Stomach smooth muscle (tissue), 2 donors: ENCODE data around the gene CIITA.
"Not testable (repeated sequence)": the region's sequence is repeated elsewhere in the genome, so short reads cannot be mapped to it uniquely, and the experiment has no call there.

Experiments used
- H3K27ac ChIP-seq: one replicate; pipeline ENCODE4 v1.7.0; 2013; ENCODE audit warnings: mild to moderate bottlenecking, low read length, inconsistent platforms
- H3K27me3 ChIP-seq, 2 donors: one replicate each; pipeline ENCODE4 v1.7.0; 2013; ENCODE audit warnings: low read length in 2 of 2; ENCODE audit not compliant: insufficient read depth in 2 of 2, control insufficient read depth in 1 of 2
- H3K36me3 ChIP-seq, 2 donors: one replicate each; pipeline ENCODE4 v1.7.0; 2013; ENCODE audit warnings: low read length in 2 of 2; ENCODE audit not compliant: control insufficient read depth in 2 of 2, insufficient read depth in 2 of 2
- H3K4me1 ChIP-seq: one replicate; pipeline ENCODE4 v1.7.0; 2013; ENCODE audit warnings: low read length; ENCODE audit not compliant: control insufficient read depth, insufficient read depth
- H3K4me3 ChIP-seq, 2 donors: one replicate each; pipeline ENCODE4 v1.7.0; 2013; ENCODE audit warnings: low read length in 2 of 2
- H3K9ac ChIP-seq, 2 donors: one replicate each; pipeline ENCODE4 v1.7.0; 2013; ENCODE audit warnings: low read length in 2 of 2, mild to moderate bottlenecking in 1 of 2
- H3K9me3 ChIP-seq, 2 donors: one replicate each; pipeline ENCODE4 v1.7.0; 2013; ENCODE audit warnings: low read length in 2 of 2; ENCODE audit not compliant: control insufficient read depth in 2 of 2
- donor health status: healthy.
- donor health status: Pancreatic carcinoma.

CIITA gene

DNA sequence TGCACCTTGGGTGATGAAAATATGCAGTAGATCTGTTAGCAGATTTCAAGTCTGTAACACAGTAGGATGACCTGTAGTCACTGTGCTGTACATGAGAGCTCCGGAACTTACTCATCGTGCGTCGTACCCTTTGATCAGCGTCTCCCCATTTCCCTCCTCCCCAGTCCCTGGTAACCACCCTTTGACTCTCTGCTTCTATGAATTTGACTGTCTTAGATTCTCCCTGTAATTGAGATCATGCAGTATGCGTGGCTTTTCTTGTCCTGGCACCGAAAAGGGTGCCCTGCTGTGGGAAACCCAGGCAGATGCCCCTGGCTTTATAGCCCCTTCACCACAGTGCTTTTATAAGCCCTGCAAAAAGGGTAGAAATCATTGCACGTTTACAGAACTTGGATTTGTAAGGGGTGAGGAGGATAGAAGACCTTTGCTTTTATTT lies 87.9 kb downstream of the CIITA start:
- H3K4me1 ChIP-seq = peaks cover 6% of the 10 kb centered on the region
- no peaks in the 10 kb centered on the region for H3K9me3 ChIP-seq
- no peaks in the 10 kb centered on the region for H3K27me3 ChIP-seq
- H3K4me3 ChIP-seq = no peak overlapping the region
- peaks cover 10 to 17% of the 10 kb centered on the region in 2 donors for H3K36me3 ChIP-seq
- no peak overlapping the region for H3K27ac ChIP-seq
- H3K9ac ChIP-seq = no peak overlapping the region

DNA sequence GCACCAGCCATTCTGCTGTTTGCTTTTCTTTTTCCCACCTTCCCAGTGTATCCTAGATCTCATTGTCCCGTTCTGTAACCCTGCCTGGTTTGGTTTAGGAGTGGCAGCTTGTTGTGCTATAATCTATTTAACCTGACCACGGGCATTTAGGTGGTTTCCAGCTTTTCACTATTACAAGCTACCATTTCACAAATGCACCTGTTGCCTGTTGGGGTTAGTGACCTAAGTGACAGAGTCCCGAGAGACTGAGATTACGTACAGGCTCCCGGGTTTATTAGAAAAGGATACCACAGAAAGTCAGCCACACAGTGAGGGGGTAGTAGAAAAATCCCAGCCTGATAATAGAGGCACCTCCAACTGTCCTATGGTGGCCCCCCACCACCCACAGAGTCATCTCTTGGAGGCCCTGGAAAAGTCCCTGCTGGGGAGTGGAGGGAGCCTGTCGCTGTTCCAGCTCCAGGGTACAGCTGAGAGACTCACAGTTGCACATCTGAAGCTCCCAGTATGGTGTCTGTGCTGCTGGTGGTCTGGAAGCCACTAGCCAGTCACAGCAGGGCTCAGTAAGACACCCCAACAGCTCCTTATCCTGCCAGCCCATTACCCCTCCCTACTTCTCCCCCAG lies 88.5 kb downstream of the CIITA start:
- no peak overlapping the region for H3K9ac ChIP-seq
- H3K4me3 ChIP-seq = no peak overlapping the region
- peaks cover 10 to 17% of the 10 kb centered on the region in 2 donors for H3K36me3 ChIP-seq
- H3K27ac ChIP-seq = no peak overlapping the region
- peaks cover 6% of the 10 kb centered on the region for H3K4me1 ChIP-seq
- H3K9me3 ChIP-seq = no peaks in the 10 kb centered on the region
- H3K27me3 ChIP-seq = no peaks in the 10 kb centered on the region

DNA sequence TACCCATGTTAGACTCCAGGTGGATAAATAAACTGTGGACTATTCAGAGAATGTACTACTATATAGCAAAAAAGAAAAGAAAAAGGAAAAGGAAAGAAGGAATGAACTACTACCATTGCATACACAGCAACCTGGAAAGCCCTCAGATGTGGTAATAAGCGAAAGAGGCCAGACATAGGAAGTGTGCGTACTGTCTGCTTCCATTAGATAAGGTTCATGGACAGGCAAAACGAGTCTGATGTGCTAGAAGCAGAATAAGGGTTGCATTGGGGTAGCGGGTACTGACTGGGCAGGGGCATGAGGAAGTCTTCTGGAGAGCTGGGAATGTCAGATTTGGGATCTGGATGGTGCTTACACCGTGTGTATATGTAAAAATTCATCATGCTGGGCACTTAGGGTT lies 89.1 kb downstream of the CIITA start:
- peaks cover 10 to 19% of the 10 kb centered on the region in 2 donors for H3K36me3 ChIP-seq
- peaks cover 6% of the 10 kb centered on the region for H3K4me1 ChIP-seq
- no peak overlapping the region for H3K4me3 ChIP-seq
- H3K9me3 ChIP-seq = no peaks in the 10 kb centered on the region
- no peak overlapping the region for H3K27ac ChIP-seq
- H3K27me3 ChIP-seq = no peaks in the 10 kb centered on the region
- H3K9ac ChIP-seq = no peak overlapping the region

DNA sequence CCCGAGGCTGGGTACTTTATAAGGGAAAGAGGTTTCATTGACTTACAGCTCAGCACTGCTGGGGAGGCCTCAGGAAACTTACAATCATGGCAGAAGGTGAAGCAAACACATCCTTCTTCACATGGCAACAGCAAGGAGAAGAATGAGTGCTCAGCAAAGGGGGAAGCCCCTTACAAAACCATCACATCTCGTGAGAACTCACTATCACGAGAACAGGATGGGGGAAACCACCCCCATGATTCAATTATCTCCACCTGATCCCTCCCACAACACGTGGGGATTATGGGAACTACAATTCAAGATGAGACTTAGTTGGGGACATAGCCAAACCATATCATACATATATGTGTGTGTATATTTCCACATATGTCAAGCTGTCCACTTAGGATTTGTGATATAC lies 89.6 kb downstream of the CIITA start:
- peaks cover 10 to 20% of the 10 kb centered on the region in 2 donors for H3K36me3 ChIP-seq
- not testable (repeated sequence) for H3K4me1 ChIP-seq, H3K9me3 ChIP-seq, H3K9ac ChIP-seq, H3K27me3 ChIP-seq, H3K27ac ChIP-seq, H3K4me3 ChIP-seq

DNA sequence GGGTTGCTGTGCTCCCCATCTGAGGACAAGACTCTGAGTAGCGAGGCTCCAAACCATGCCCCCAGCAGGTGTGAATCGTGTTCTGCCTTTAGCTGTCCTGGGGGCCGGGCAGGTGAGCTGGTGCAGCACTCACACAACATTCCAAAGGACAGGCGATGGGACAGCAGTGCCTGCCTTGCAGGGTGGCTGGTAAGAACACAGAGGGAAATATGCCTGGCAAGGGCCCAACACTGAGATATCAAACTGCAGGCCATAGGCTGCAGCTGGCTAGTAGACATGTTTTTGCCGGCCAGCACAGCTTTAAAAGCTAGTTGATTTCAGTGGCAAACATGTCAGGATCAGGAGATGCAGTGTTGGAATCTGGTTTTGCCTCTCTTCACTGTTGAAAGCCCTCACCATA lies 91.0 kb downstream of the CIITA start:
- peaks cover 8 to 15% of the 10 kb centered on the region in 2 donors for H3K36me3 ChIP-seq
- peaks cover 11% of the 10 kb centered on the region for H3K4me1 ChIP-seq
- no peak overlapping the region for H3K9ac ChIP-seq
- no peak overlapping the region for H3K27ac ChIP-seq
- H3K27me3 ChIP-seq = no peaks in the 10 kb centered on the region
- H3K9me3 ChIP-seq = no peaks in the 10 kb centered on the region
- H3K4me3 ChIP-seq = no peak overlapping the region

DNA sequence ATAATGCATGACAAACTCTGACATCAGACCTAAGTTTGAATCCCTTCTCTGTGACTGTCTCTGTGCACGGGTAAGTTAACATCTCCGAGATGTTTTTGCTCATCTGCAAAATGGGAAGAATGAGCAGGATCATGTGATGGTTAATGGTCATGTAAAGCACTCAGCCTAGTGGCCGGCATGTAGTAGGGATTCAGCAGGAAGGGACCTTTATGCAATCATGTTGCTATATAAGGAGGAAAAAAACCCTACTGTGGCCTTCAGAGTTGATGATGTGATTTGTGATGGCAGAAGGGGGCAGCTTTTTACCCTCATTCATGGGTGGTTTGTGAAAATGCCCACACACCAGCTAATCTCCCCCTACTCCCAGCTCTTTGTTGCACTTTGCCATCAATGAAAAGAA lies 91.5 kb downstream of the CIITA start:
- no peak overlapping the region for H3K27ac ChIP-seq
- no peaks in the 10 kb centered on the region for H3K27me3 ChIP-seq
- H3K36me3 ChIP-seq = peaks cover 6 to 15% of the 10 kb centered on the region in 2 donors
- H3K4me1 ChIP-seq = peaks cover 11% of the 10 kb centered on the region
- H3K4me3 ChIP-seq = no peak overlapping the region
- H3K9ac ChIP-seq = no peak overlapping the region
- no peaks in the 10 kb centered on the region for H3K9me3 ChIP-seq

DNA sequence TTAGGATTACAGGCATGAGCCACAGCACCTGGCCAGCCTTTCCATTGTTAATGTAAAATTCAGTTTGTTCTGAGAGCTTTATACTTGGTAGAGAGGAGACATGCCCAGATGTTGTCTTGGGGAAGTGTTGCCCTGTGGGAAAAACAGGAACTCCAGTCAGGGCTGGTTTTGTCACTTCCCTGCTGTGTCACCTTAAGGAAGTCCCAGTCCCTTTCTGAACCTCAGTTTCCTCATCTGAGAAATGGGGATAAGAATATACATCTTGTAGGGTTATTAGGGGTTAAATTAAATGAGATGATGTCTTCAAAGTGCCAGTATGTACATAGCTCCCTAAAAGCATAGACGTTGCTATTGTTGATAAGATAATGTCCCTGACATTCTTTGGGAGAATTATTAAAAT lies 92.6 kb downstream of the CIITA start:
- H3K9ac ChIP-seq = no peak overlapping the region
- H3K36me3 ChIP-seq = peaks cover 5 to 14% of the 10 kb centered on the region in 2 donors
- no peaks in the 10 kb centered on the region for H3K27me3 ChIP-seq
- H3K4me1 ChIP-seq = peaks cover 5% of the 10 kb centered on the region
- H3K9me3 ChIP-seq = no peaks in the 10 kb centered on the region
- no peak overlapping the region for H3K4me3 ChIP-seq
- H3K27ac ChIP-seq = no peak overlapping the region

DNA sequence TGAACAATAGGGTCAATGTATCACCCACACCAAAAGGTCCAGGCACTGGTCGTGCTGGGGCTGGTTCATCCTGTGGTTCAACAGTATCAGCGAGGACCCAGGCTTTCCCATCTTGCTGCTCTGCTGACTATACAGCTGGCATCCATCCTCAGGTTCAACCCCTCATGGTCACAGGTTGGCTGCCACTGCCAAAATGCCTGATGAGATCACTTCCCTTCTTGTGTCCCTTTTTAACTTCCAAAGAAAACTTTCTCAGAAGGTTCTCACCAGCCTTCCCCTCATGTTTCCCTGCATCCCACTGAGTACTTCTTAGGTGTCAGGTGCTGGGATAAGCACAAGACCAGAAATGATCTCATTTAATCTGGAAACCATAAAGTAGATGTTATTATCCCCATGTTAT lies 93.1 kb downstream of the CIITA start:
- Histone ChIP-seq H3K4me3 (no peak overlapping the region), H3K27me3 (no peaks in the 10 kb centered on the region), H3K27ac (no peak overlapping the region), H3K36me3 (peaks cover 5 to 14% of the 10 kb centered on the region in 2 donors), H3K9me3 (no peaks in the 10 kb centered on the region), H3K9ac (peak overlapping the region in 1 of 2 donors; percentile 29), H3K4me1 (peaks cover 5% of the 10 kb centered on the region)

DNA sequence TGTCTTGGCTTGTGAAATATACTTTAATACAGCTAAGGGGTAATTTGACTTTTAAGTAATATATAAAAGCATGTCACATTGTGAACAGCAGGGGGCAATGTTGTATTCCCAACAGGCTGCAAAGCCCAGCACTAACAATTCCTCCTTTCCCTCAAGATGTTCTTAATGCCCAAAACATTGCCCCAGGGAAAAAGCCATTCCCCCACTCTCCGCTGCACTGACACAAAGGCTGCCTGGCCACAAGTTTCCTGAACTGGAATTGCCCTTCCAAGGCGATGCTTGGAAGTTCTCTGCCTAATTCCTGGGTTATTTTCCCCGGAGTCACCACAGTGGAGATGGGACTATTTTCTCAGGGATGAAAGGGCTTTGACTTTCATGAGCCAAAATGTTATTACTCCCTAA lies 94.6 kb downstream of the CIITA start:
- peaks cover 5% of the 10 kb centered on the region for H3K4me1 ChIP-seq
- no peak overlapping the region for H3K4me3 ChIP-seq
- H3K36me3 ChIP-seq = peaks cover 5 to 14% of the 10 kb centered on the region in 2 donors
- H3K27me3 ChIP-seq = no peaks in the 10 kb centered on the region
- H3K9me3 ChIP-seq = no peaks in the 10 kb centered on the region
- H3K9ac ChIP-seq = no peak overlapping the region
- peak overlapping the region; percentile 37 for H3K27ac ChIP-seq

DNA sequence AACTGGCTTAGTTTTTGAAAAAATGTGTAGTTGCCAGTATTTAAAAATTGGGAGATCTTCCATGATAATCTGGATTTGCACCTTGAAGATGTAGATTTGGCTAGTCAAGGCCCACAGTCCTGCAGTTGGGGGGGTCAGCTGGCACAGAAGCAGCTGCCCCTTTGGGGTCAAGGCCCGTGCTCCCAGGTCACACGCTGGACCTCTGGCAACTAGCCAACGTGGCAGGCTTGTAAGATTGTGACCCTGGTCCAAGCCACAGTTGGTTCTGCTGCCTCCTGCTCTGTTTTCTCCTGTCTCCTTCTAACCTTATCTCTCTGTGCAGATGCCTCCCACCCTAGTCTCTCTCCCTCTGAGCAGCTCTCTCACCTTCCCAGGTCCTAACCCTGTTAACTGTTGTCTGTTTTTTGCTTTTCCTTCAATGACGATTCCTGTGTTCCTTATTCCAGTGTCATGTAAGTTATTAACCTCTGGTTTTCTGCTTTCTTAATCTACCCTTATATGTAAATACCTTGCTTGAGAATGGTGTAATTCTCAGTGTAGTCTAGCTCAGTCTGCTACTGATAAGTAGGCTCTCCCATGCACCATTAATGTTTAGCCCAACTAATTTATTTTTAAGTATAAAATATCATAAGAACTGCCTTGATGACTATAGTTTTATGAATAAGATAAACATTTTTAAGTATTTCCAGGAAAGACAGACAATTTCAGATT lies 95.3 kb downstream of the CIITA start:
- Histone ChIP-seq H3K4me3 (no peak overlapping the region), H3K36me3 (peaks cover 5 to 13% of the 10 kb centered on the region in 2 donors), H3K9me3 (no peaks in the 10 kb centered on the region), H3K9ac (no peak overlapping the region), H3K4me1 (peaks cover 5% of the 10 kb centered on the region), H3K27ac (peak overlapping the region; percentile 37), H3K27me3 (no peaks in the 10 kb centered on the region)

DNA sequence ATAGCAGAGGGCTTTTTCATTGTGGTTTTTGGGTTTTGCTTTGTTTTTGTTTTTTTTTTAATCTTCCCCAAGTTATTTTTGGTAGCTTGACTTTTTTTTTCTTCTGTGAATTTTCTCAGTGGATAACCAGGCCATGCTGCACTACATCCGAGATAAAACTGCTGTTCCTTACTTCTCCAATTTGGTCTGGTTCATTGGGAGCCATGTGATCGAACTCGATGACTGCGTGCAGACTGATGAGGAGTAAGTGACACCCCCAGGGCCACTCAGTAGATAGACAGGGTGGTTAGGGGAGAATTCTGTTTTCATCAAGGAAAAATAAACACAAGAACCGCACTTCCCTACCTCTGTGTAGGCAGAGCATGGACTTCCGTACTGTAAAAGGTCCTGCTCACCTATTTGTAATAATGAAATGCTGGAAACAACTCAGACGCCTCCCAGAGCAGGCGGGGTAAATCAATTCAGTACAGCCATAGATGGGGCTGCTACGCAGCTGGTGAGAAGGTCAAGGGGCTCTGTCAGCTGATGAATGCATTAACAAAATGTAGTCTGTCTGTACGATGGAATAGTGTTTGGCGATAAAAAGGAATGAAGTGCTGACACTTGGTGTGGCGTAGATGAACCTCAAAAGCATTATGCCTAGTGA lies 95.9 kb downstream of the CIITA start:
- Histone ChIP-seq H3K4me3 (no peak overlapping the region), H3K9ac (no peak overlapping the region), H3K27me3 (no peaks in the 10 kb centered on the region), H3K27ac (no peak overlapping the region), H3K4me1 (peaks cover 5% of the 10 kb centered on the region), H3K9me3 (no peaks in the 10 kb centered on the region), H3K36me3 (peaks cover 5 to 13% of the 10 kb centered on the region in 2 donors)
